AG09309 (cell line): Measurements from ENCODE around the gene GTF2H4.

Experiments used
- DNase-seq: peaks from one replicate; pipeline ENCODE4 v3.0.0-alpha.2; 2010; ENCODE audit warnings: low read depth
- H3K4me3 ChIP-seq: 2 replicates; pipeline ENCODE4 v1.5.1; 2011; ENCODE audit warnings: mild to moderate bottlenecking, low read depth, low read length, moderate library complexity; ENCODE audit not compliant: control insufficient read depth
- TF ChIP-seq, protein P1 (sequence below): IDR thresholded peaks from 2 replicates; pipeline ENCODE4 v1.5.1; 2011; ENCODE audit warnings: mild to moderate bottlenecking, low read depth, low read length, inconsistent platforms; ENCODE audit not compliant: insufficient read depth, control insufficient read depth; ENCODE audit errors: missing control alignments

The GTF2H4 gene

DNA sequence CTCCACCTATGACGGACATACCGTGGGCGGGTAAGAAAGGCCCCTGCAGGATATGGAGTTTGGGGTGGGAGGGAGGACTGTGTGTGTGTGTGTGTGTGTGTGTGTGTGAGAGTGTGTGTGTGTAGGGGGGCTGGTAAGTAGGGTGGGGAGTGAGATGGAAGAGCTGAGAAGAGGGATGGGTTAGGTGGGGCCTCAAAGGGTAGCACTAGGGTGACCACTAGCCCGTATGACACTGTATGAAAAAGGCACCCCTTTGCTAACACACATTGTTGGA lies 16.6 kb upstream of the GTF2H4 start:
- TF ChIP-seq, protein P1, sequence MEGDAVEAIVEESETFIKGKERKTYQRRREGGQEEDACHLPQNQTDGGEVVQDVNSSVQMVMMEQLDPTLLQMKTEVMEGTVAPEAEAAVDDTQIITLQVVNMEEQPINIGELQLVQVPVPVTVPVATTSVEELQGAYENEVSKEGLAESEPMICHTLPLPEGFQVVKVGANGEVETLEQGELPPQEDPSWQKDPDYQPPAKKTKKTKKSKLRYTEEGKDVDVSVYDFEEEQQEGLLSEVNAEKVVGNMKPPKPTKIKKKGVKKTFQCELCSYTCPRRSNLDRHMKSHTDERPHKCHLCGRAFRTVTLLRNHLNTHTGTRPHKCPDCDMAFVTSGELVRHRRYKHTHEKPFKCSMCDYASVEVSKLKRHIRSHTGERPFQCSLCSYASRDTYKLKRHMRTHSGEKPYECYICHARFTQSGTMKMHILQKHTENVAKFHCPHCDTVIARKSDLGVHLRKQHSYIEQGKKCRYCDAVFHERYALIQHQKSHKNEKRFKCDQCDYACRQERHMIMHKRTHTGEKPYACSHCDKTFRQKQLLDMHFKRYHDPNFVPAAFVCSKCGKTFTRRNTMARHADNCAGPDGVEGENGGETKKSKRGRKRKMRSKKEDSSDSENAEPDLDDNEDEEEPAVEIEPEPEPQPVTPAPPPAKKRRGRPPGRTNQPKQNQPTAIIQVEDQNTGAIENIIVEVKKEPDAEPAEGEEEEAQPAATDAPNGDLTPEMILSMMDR: no peak
- no peak overlapping the region for H3K4me3 ChIP-seq
- DNase-seq: no peak

DNA sequence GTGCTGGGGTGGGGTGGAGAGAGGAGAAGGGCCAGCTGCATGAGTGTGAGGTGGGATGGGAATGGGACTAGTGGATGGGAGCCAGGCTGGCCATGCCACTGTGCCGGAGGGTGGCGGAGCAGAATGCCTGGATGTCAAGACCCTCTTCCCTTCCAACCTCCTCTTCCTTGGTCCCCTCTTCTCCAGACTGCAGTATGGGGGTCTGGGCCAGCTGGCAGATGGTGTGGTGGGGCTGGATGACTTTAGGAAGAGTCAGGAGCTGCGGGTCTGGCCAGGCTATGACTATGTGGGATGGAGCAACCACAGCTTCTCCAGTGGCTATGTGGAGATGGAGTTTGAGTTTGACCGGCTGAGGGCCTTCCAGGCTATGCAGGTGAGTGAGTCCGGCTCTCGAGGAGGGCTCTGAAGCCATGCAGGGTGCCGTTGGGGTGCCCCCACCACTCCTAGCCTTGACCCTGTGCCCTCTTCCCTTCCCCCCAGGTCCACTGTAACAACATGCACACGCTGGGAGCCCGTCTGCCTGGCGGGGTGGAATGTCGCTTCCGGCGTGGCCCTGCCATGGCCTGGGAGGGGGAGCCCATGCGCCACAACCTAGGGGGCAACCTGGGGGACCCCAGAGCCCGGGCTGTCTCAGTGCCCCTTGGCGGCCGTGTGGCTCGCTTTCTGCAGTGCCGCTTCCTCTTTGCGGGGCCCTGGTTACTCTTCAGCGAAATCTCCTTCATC lies 16.0 kb upstream of the GTF2H4 start:
- H3K4me3 ChIP-seq: no peak overlapping the region
- DNase-seq: no peak

DNA sequence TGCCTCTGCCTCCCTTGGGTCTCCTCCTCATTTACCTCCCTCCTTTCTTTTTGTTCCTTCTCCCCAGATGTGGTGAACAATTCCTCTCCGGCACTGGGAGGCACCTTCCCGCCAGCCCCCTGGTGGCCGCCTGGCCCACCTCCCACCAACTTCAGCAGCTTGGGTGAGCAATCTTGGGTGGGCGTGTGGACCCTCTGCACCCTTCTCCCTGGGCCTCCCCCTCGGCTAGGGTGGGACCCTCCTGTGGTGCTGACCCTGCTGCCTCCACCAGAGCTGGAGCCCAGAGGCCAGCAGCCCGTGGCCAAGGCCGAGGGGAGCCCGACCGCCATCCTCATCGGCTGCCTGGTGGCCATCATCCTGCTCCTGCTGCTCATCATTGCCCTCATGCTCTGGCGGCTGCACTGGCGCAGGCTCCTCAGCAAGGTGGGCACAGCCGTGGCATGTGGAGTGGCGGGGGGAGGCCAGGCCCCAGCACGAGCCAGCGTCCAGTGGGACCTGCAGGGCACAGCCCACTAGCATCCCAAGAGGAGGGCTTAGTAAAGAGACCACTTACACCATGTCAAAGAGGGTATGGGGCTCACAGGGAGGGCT lies 14.9 kb upstream of the GTF2H4 start:
- TF ChIP-seq, protein P1: no peak
- DNase-seq: no peak

More for the DNA sequence above, 16.0 kb upstream of the GTF2H4 start:
- TF ChIP-seq, protein P1: no peak

DNA sequence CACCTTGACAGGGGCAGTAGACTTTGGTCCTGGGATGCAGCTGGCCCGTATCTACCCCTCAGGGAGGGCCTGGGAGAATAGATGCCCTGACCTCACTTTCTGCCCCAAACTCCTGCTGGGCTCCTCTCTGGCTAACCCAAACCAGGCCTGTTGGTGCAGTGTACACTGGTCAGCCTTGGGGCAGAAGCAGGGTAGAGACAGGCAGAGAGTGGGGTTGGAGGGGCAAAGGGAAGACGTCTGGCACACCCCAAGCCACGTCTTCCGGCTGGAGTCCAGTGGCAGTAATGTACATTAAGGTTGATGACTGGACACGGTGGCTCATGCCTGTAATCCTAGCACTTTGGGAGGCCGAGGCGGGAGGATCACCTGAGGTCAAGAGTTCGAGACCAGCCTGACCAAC lies 14.3 kb upstream of the GTF2H4 start:
- TF ChIP-seq, protein P1: no peak
- no peak overlapping the region for H3K4me3 ChIP-seq
- no peak for DNase-seq

More for the DNA sequence above, 14.9 kb upstream of the GTF2H4 start:
- H3K4me3 ChIP-seq: no peak overlapping the region

DNA sequence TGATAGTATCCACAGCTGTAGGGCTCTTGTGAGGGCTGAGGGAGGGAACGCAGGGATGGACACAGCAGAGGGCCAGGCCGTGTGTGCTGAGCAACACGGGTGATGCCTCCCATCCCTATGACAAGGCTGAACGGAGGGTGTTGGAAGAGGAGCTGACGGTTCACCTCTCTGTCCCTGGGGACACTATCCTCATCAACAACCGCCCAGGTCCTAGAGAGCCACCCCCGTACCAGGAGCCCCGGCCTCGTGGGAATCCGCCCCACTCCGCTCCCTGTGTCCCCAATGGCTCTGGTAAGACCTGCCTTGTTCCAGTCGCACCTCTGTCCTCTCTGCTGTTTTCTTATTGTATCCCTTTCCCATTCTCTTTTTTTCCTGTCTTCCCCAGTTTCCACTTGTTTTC lies 13.6 kb upstream of the GTF2H4 start:
- no peak for DNase-seq
- TF ChIP-seq, protein P1: no peak
- no peak overlapping the region for H3K4me3 ChIP-seq

DNA sequence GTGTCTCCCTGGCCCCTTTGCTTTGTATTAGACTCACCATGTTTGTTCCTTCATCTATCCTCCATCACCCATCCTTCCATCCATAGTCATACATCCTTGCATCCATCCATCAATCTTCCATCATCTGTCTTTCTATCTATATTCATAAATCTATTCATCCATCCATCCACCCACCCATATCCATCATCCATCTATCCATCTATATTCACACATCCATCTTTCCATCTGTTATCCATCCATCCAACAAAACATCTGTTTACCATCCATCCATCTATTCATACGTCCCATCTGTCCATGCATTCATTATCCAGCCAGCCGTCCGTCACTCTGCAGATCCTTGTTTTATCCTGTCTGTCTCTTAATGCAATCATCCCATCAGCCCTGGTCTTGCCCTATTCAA lies 13.1 kb upstream of the GTF2H4 start:
- TF ChIP-seq, protein P1: no peak
- no peak for DNase-seq
- no peak overlapping the region for H3K4me3 ChIP-seq
